T1000 (cell line): ENCODE results near the gene PM20D2.

ENCODE experiments used
- DNase-seq: peaks from one replicate; lab custom pipeline; 2025; ENCODE audit warnings: mixed read lengths; lab: John Stamatoyannopoulos, UW

Gene PM20D2

DNA sequence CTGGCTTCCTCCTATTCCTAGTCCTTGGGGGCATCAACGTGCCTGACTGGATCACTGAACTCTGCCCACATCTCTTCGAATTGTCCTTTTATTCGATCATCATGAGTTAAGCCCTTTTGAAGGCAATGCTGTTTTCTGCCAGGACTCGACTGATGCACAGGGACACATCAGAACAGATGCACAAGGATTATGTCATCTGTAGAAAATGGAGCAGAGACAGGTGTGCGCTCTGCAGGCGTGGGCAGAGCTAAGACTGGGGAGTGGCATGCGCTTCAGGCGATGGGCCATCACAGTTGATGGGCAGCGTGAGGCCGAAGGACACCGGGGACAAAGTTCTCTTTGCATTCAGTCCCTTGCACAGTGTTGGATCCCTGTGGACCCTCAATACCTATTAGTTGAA, 58.2 kb downstream of the PM20D2 start:
- DNase-seq = no peak

DNA sequence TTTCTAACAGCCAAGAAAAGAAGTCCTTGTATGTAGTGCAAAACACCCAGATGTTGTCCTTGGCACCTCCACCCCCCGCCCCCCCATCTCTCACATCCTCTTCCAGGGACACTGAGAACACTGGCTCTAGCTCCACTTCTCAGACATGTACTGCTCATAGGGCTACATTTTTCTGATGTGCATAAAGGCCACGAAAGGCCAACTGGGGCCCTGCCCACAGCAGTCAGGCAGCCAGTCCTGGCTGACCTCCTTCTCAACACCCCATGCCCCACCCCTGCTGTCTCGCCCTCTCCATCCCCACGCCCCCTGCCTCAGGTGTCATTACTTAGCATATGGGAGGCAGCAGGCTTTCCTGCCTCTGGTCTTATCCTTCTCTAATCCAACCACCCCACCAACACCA, 60.0 kb downstream of the PM20D2 start:
- DNase-seq = no peak

DNA sequence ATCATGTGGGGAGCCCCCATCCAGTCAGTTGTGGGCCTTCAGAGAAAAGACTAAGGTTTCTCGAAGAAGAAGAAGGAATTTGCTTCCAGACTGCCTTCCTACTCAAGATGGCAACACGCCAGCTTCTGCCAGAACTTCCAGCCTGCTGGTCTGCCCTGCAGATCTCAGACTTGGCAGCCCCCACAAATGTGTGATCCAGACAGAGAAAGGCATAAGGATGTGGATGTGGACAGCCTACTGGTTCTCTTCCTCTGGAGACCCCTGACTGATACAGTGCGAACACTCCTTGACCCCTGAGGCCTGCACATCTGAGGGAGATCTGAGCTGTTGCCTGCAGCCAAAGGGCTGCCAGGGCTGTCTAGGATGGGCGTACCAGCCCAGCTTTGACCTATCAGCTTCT, 62.7 kb downstream of the PM20D2 start:
- DNase-seq = no peak

DNA sequence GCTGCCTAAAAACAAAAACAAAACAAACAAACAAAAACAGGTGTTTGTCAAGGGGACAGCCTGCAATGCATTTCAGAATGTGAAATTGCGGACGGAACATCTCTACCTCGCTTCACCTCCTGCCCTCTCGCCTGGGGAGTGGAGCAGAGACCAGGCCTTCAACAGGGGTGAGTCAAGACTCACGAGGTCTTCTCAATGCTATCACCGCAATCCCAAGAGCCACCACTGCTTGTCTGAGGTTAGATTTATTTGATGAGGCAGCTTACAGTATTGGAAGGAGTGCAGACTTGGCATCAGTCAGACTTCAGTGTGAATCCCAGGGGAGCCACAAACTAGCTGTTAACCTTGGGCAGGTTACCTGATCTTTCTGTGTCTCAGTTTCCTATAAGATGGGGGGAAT, 63.6 kb downstream of the PM20D2 start:
- DNase-seq = no peak

DNA sequence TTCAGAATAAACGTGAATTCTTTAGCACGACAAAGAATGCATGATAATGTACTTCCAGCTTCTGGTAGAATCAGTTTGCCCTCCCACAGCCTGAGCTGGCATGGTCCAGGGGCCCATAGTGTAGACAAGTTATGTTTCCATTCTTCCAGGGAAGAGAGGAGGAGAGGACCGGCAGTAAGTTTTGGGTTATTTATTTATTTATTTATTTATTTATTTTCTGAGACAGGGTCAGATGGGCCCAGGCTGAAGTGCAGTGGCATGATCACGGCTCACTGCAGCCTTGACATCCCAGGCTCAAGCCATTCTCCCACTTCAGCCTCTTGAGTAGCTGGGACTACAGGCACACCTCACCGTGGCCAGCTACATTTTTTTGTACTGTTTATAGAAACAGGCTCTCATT, 66.6 kb downstream of the PM20D2 start:
- no peak for DNase-seq

DNA sequence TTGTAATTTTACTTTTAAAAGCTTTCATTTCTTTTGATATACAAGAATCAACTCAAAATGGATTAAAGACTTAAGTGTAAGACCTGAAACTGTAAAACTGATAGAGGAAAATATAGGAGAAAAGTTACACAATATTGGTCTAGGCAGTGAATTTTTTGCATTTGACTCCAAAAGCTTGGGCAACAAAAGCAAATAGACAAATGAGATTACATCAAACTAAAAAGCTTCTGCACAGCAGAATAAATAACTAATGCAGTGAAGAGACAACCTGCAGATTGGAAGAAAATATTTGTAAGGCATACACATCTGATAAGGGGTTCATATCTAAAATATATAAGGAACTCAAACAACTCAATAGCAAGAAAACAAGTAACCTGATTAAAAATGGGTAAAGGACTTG, 68.3 kb downstream of the PM20D2 start:
- no peak for DNase-seq
